ENCODE results near the gene MED9. TPM values are rescaled to one million over a fixed set of nuclear protein-coding genes. Genes with fewer than 3 reads are reported as not detected.

MED9 gene
- polyA plus RNA-seq, 1 donor from 2014 or later, result 25.1 TPM

- peaks cover 41% of the 10 kb centered on the region for H3K79me2 ChIP-seq (replicated peaks; ENCODE audit: insufficient read depth, low read length)
- no peaks in the 10 kb centered on the region for H3K9me2 ChIP-seq (ENCODE audit: insufficient read depth, low read length)
- no peak overlapping the region for H3K4me3 ChIP-seq (ENCODE audit: low read length)
- H3K9ac ChIP-seq (ENCODE audit: low read length), result no peak overlapping the region
- no peak overlapping the region for H3K4me2 ChIP-seq (ENCODE audit: low read length)
- H4K20me1 ChIP-seq (ENCODE audit: insufficient read depth), result no peaks in the 10 kb centered on the region
- H3K27me3 ChIP-seq (ENCODE audit: insufficient read depth, low read depth, low read length), result no peaks in the 10 kb centered on the region
- no peak overlapping the region for H2AFZ ChIP-seq (ENCODE audit: low read depth, low read length)
- no peak for TF ChIP-seq SMC3 (conservative IDR thresholded peaks at IDR 0.05; ENCODE audit: poor library complexity)
- TF ChIP-seq TAF1 (IDR thresholded peaks at IDR 0.05; ENCODE audit: low read depth), result no peak
- TF ChIP-seq, protein P1, sequence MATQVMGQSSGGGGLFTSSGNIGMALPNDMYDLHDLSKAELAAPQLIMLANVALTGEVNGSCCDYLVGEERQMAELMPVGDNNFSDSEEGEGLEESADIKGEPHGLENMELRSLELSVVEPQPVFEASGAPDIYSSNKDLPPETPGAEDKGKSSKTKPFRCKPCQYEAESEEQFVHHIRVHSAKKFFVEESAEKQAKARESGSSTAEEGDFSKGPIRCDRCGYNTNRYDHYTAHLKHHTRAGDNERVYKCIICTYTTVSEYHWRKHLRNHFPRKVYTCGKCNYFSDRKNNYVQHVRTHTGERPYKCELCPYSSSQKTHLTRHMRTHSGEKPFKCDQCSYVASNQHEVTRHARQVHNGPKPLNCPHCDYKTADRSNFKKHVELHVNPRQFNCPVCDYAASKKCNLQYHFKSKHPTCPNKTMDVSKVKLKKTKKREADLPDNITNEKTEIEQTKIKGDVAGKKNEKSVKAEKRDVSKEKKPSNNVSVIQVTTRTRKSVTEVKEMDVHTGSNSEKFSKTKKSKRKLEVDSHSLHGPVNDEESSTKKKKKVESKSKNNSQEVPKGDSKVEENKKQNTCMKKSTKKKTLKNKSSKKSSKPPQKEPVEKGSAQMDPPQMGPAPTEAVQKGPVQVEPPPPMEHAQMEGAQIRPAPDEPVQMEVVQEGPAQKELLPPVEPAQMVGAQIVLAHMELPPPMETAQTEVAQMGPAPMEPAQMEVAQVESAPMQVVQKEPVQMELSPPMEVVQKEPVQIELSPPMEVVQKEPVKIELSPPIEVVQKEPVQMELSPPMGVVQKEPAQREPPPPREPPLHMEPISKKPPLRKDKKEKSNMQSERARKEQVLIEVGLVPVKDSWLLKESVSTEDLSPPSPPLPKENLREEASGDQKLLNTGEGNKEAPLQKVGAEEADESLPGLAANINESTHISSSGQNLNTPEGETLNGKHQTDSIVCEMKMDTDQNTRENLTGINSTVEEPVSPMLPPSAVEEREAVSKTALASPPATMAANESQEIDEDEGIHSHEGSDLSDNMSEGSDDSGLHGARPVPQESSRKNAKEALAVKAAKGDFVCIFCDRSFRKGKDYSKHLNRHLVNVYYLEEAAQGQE (IDR thresholded peaks at IDR 0.05; ENCODE audit: borderline replicate concordance), result no peak
- TF ChIP-seq RAD21 (conservative IDR thresholded peaks at IDR 0.05), result no peak
- TF ChIP-seq MXI1 (conservative IDR thresholded peaks at IDR 0.05; ENCODE audit: poor library complexity, severe bottlenecking), result no peak
- TF ChIP-seq, protein P2, sequence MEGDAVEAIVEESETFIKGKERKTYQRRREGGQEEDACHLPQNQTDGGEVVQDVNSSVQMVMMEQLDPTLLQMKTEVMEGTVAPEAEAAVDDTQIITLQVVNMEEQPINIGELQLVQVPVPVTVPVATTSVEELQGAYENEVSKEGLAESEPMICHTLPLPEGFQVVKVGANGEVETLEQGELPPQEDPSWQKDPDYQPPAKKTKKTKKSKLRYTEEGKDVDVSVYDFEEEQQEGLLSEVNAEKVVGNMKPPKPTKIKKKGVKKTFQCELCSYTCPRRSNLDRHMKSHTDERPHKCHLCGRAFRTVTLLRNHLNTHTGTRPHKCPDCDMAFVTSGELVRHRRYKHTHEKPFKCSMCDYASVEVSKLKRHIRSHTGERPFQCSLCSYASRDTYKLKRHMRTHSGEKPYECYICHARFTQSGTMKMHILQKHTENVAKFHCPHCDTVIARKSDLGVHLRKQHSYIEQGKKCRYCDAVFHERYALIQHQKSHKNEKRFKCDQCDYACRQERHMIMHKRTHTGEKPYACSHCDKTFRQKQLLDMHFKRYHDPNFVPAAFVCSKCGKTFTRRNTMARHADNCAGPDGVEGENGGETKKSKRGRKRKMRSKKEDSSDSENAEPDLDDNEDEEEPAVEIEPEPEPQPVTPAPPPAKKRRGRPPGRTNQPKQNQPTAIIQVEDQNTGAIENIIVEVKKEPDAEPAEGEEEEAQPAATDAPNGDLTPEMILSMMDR (IDR thresholded peaks at IDR 0.05; ENCODE audit: poor library complexity, severe bottlenecking), result no peak
- no peak for TF ChIP-seq POLR2AphosphoS5 (IDR thresholded peaks at IDR 0.05)
- no peak for TF ChIP-seq EP300 (conservative IDR thresholded peaks at IDR 0.05; ENCODE audit: poor library complexity, severe bottlenecking)
- no peak for TF ChIP-seq EZH2 (IDR thresholded peaks at IDR 0.05; ENCODE audit: borderline replicate concordance, insufficient read depth, low read length, poor library complexity, severe bottlenecking)
- no peaks in the 10 kb centered on the region for H3K9me3 ChIP-seq (ENCODE audit: low read length)
- no peak overlapping the region for H3K27ac ChIP-seq (ENCODE audit: low read length)
- no peaks in the 10 kb centered on the region for H3F3A ChIP-seq (ENCODE audit: insufficient read depth, low read length, poor library complexity, severe bottlenecking)
- H3K36me3 ChIP-seq (ENCODE audit: insufficient read depth, low read length), result no peaks in the 10 kb centered on the region
These were observed 3.9 kb downstream of the MED9 start for GRCh38 chr17:17480593-17481148.

DNA sequence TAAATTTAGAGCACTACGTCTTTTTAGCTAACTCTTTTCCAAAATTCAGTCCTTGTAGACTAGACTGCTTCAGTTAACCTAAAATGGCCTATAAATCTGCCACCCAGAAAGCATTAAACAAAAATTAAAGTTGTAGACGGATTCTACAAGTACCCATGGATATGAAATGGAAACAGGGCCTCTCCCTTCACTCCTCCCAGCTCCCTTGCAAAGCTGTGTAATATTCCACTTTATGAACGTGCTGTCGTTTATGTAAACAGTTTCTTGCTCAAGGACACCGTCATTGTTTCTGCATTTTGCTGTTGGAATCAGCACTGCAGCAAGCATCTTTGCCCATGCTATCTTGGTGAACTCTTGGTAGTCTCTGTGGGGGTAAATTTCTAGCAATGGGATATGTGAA, 5.1 kb downstream of the MED9 start:
- Histone ChIP-seq H3K79me2 (replicated peaks; ENCODE audit: insufficient read depth, low read length) (peaks cover 41% of the 10 kb centered on the region), H3K9ac (ENCODE audit: low read length) (no peak overlapping the region), H2AFZ (ENCODE audit: low read depth, low read length) (no peak overlapping the region), H3F3A (ENCODE audit: insufficient read depth, low read length, poor library complexity, severe bottlenecking) (no peaks in the 10 kb centered on the region), H3K9me3 (ENCODE audit: low read length) (no peaks in the 10 kb centered on the region), H4K20me1 (ENCODE audit: insufficient read depth) (no peaks in the 10 kb centered on the region), H3K36me3 (ENCODE audit: insufficient read depth, low read length) (no peaks in the 10 kb centered on the region), H3K4me3 (ENCODE audit: low read length) (no peak overlapping the region), H3K27me3 (ENCODE audit: insufficient read depth, low read depth, low read length) (no peaks in the 10 kb centered on the region), H3K27ac (ENCODE audit: low read length) (no peak overlapping the region), H3K4me2 (ENCODE audit: low read length) (no peak overlapping the region), H3K9me2 (ENCODE audit: insufficient read depth, low read length) (no peaks in the 10 kb centered on the region)
- TF ChIP-seq EP300 (conservative IDR thresholded peaks at IDR 0.05; ENCODE audit: poor library complexity, severe bottlenecking), result no peak
- TF ChIP-seq TAF1 (IDR thresholded peaks at IDR 0.05; ENCODE audit: low read depth), result no peak
- TF ChIP-seq, protein P1 (IDR thresholded peaks at IDR 0.05; ENCODE audit: borderline replicate concordance), result no peak
- TF ChIP-seq RAD21 (conservative IDR thresholded peaks at IDR 0.05), result no peak
- no peak for TF ChIP-seq POLR2AphosphoS5 (IDR thresholded peaks at IDR 0.05)
- TF ChIP-seq, protein P2 (IDR thresholded peaks at IDR 0.05; ENCODE audit: poor library complexity, severe bottlenecking), result no peak
- TF ChIP-seq SMC3 (conservative IDR thresholded peaks at IDR 0.05; ENCODE audit: poor library complexity), result no peak
- no peak for TF ChIP-seq MXI1 (conservative IDR thresholded peaks at IDR 0.05; ENCODE audit: poor library complexity, severe bottlenecking)
- TF ChIP-seq EZH2 (IDR thresholded peaks at IDR 0.05; ENCODE audit: borderline replicate concordance, insufficient read depth, low read length, poor library complexity, severe bottlenecking), result no peak

Measured in neural cell (in vitro differentiated cells).